Regular cardiac myocyte (primary cell): ENCODE results near the gene CFAP46. TPM values are rescaled to one million over a fixed set of nuclear protein-coding genes. Genes with fewer than 3 reads are reported as not detected.

ENCODE experiments used
- total RNA-seq: library from RNA; depleted of rRNA; stranded (reverse); fragments of >200 nt; gene quantifications from 2 replicates; pipeline ENCODE4 v1.2.3, GENCODE V29; 2014

CFAP46 gene
- total RNA-seq: under 0.01 and 0.19 TPM in 2 replicates

DNA sequence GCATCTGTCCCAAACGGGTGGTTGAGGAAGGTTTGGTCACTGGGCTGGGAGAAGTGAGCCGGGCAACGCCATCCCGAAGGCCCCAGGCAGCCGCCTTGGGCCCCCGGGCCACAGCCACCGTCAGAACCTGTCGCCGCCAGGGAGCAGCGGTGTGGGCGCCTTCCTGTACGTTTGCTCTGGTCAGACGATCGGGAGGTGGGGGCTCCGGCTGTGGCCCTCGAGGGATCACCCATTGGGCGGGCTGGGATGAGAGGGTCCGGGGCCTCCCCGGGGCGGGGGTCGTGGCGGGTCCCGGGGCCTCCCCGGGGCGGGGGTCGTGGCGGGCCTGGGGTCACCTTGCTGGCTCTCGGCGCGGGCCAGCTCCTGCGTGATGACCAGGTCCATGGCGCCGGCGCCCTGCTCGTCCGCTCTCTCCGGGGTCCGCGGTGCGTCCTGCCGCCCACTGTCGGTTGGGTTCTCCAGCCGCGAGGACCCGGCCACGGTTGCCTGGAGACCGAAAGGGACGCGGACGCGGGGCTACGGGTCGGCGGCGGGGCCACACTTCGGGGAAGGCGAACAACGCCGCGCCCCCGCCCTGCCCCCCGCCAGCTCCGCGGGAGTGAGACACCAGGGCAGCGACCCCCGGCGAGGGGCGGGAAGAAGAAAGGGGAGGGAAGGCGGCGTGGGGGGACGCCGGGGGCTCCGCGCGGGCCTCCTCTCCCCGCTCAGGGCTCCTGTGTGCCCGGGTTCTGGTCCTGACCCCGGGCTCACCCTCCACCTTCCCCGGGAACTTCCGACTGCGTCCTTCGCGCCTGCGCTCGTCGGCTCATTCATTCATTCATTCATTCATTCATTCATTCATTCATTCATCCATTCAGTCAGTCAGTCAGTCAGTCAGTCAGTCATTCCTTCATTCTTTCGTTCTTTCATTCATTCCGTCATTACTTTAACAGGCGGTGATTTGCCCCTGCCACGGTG is at the start of gene CFAP46:
CFAP46 (minus strand) TSS at position 470 of the 957 bp plus-strand sequence; CDS start at position 384, 86 bp downstream.

DNA sequence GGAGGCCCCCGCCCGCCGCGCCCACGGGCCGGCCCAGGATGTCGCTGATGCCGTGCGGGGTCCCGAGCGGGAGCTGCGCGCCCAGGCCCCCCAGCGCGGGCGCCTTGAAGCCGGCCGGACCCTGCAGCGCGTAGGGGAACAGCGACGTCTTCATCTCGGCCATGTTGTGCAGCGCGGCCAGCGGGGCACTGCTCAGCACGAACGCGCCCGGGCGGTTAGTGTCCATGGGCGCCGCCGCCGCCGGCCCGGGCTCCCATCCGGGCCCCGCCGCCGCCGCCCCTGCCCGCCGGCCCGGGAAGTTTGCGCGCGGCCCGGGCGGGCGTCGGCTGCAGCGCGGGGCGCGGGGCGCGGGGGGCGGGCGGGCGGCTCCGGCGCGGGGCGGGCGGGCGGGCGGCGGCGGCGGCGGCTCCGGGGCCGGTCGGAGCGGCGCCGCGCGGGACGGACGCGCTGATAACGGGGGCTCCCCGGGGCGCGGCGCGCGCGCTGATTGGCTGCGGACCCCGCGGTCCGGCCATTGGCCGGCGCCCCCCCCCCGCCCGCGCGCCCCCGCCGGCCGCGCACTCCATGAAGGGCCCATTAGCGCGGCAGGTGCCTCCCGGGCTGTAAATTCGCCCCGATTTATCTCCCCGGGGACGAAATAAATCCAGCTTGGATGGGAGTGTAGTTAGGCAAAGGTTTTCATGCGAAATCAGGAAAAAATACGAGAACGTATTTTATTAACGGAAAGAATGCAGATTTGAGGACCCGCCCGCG is 156.5 kb downstream of the CFAP46 start, which contains the start of gene NKX6-2:
NKX6-2 (minus strand) TSS at position 425 of the 753 bp plus-strand sequence; CDS start at position 226, 199 bp downstream.

Other genes starting within 250 kb of the CFAP46 start
- gene NKX6-2, start 156.4 kb downstream of the CFAP46 start, total RNA-seq: not detected in 2 replicates
- gene ADGRA1, start 145.4 kb upstream of the CFAP46 start, total RNA-seq: not detected in 2 replicates
- gene KNDC1, start 217.6 kb upstream of the CFAP46 start, total RNA-seq: 0.19 and 0.85 TPM in 2 replicates